CD14-positive monocyte (primary cell): ENCODE results near the gene ACOT9. TPM values are rescaled to one million over a fixed set of nuclear protein-coding genes. Genes with fewer than 3 reads are reported as not detected.

Source experiments
- DNase-seq, 3 donors: peaks; one replicate each; pipeline ENCODE4 v3.0.0-alpha.2; 2011 to 2022
- H2AFZ ChIP-seq: 2 replicates; pipeline ENCODE4 v1.6.0; 2012; ENCODE audit warnings: mild to moderate bottlenecking, low read depth, low read length, inconsistent platforms; ENCODE audit not compliant: insufficient read depth, poor library complexity, severe bottlenecking
- H3K27ac ChIP-seq, 2 donors: 1 replicate in 1 of 2; 2 replicates in 1 of 2; pipeline ENCODE4 v1.5.1; 2012 to 2013; ENCODE audit warnings: low read length in 2 of 2, control low read depth in 1 of 2, inconsistent platforms in 1 of 2, low read depth in 1 of 2, mild to moderate bottlenecking in 1 of 2
- H3K27me3 ChIP-seq, 2 donors: one replicate each; pipeline versions ENCODE4 v1.6.0 to v1.6.1; 2011 to 2013; ENCODE audit warnings: low read length in 2 of 2; ENCODE audit not compliant: control insufficient read depth in 2 of 2, insufficient read depth in 2 of 2
- H3K36me3 ChIP-seq, 2 donors: replicated peaks in 1 of 2; 1 replicate in 1 of 2; 2 replicates in 1 of 2; pipeline versions ENCODE4 v1.5.1 to v1.6.1; 2012 to 2013; ENCODE audit warnings: low read length in 2 of 2, control low read depth in 1 of 2, inconsistent platforms in 1 of 2, mild to moderate bottlenecking in 1 of 2; ENCODE audit not compliant: insufficient read depth in 2 of 2, control insufficient read depth in 1 of 2
- H3K4me1 ChIP-seq, 2 donors: 1 replicate in 1 of 2; 2 replicates in 1 of 2; pipeline versions ENCODE4 v1.5.1 to v1.6.1; 2012 to 2013; ENCODE audit warnings: low read length in 2 of 2, control low read depth in 1 of 2, inconsistent platforms in 1 of 2, mild to moderate bottlenecking in 1 of 2, moderate library complexity in 1 of 2; ENCODE audit not compliant: insufficient read depth in 2 of 2, control insufficient read depth in 1 of 2
- H3K4me2 ChIP-seq: replicated peaks from 2 replicates; pipeline ENCODE3; 2012; ENCODE audit warnings: low read length, moderate library complexity, mild to moderate bottlenecking; ENCODE audit not compliant: poor library complexity, severe bottlenecking; ENCODE audit errors: extremely low read depth
- H3K4me3 ChIP-seq, 3 experiments: fragments of 200-600 bp in 1 of 3; sonication (generic) in 1 of 3; replicated peaks in 1 of 3; 1 replicate in 2 of 3; 2 replicates in 1 of 3; pipeline ENCODE4 v1.5.1; 2011 to 2013; ENCODE audit warnings: low read length in 3 of 3, mild to moderate bottlenecking in 3 of 3, control low read depth in 2 of 3, low read depth in 2 of 3, inconsistent platforms in 1 of 3, moderate library complexity in 1 of 3
- H3K79me2 ChIP-seq: 2 replicates; pipeline ENCODE4 v1.6.0; 2012; ENCODE audit warnings: mild to moderate bottlenecking, control low read depth, inconsistent platforms, low read length, moderate library complexity; ENCODE audit not compliant: insufficient read depth
- H3K9ac ChIP-seq: 2 replicates; pipeline ENCODE4 v1.6.0; 2017; ENCODE audit warnings: low read length, mild to moderate bottlenecking; ENCODE audit not compliant: insufficient read depth, poor library complexity, severe bottlenecking
- H3K9me3 ChIP-seq, 2 donors: replicated peaks in 1 of 2; 1 replicate in 1 of 2; 2 replicates in 1 of 2; pipeline versions ENCODE4 v1.5.1 to v1.6.1; 2012 to 2013; ENCODE audit warnings: low read length in 2 of 2, control low read depth in 1 of 2; ENCODE audit not compliant: control insufficient read depth in 1 of 2, insufficient read depth in 1 of 2
- H4K20me1 ChIP-seq: 2 replicates; pipeline ENCODE4 v1.6.0; 2012; ENCODE audit warnings: mild to moderate bottlenecking, low read length, control low read depth, moderate library complexity; ENCODE audit not compliant: insufficient read depth
- H3K27ac Mint-ChIP-seq, 7 donors: one replicate each; pipeline ENCODE4 v1.8.0; 2020; ENCODE audit warnings: mild to moderate bottlenecking in 7 of 7, mixed read lengths in 7 of 7, moderate library complexity in 6 of 7, inconsistent platforms in 2 of 7
- H3K27me3 Mint-ChIP-seq, 3 donors: one replicate each; pipeline ENCODE4 v1.8.0; 2021 to 2022; ENCODE audit warnings: low read depth in 3 of 3, mild to moderate bottlenecking in 3 of 3, mixed read lengths in 3 of 3, moderate library complexity in 3 of 3, inconsistent platforms in 1 of 3
- H3K36me3 Mint-ChIP-seq, 2 donors: one replicate each; pipeline ENCODE4 v1.8.0; 2020; ENCODE audit warnings: mixed read lengths in 2 of 2, inconsistent platforms in 1 of 2, mild to moderate bottlenecking in 1 of 2
- H3K4me1 Mint-ChIP-seq: one replicate; pipeline ENCODE4 v1.8.0; 2020; ENCODE audit warnings: mild to moderate bottlenecking, mixed read lengths
- H3K4me3 Mint-ChIP-seq, 2 donors: one replicate each; pipeline ENCODE4 v1.8.0; 2020; ENCODE audit warnings: mild to moderate bottlenecking in 2 of 2, mixed read lengths in 2 of 2, moderate library complexity in 1 of 2
- H3K9me3 Mint-ChIP-seq, 7 donors: one replicate each; pipeline ENCODE4 v1.8.0; 2020 to 2022; ENCODE audit warnings: mixed read lengths in 7 of 7, mild to moderate bottlenecking in 6 of 7, moderate library complexity in 6 of 7, inconsistent platforms in 2 of 7
- CTCF ChIP-seq: fragments of 200-600 bp; IDR thresholded peaks from one replicate; pipeline ENCODE4 v1.8.0; 2022; ENCODE audit warnings: antibody characterized with exemption, mild to moderate bottlenecking
- WGBS: methylation state at CpG from one replicate; pipeline ENCODE4 v1.1.5; 2013; ENCODE audit warnings: missing lambda C conversion rate; ENCODE audit not compliant: insufficient coverage; 5-methylcytosine and 5-hydroxymethylcytosine counted together
- intact Hi-C, 2 donors: fragments of 100-400 bp; cut with micrococcal nuclease; formaldehyde crosslinking; loops; one replicate each; pipeline versions ENCODE4 v1.15.0 to v1.15.1; 2023
- polyA plus RNA-seq, 3 donors: library from polyadenylated mRNA; depleted of rRNA in 1 of 3; unstranded in 2 of 3; stranded (reverse) in 1 of 3; fragments of 300-500 nt in 2 of 3; fragments of >200 nt in 1 of 3; fragmentation: Illumina TruSeq in 2 of 3; gene quantifications; 1 replicate in 2 of 3; 2 replicates in 1 of 3; pipeline ENCODE4 v1.2.3, GENCODE V29; 2012 to 2021

Gene ACOT9
- polyA plus RNA-seq, 3 donors: 49.2 to 69.3 (median 51.8) TPM

GRCh38 chrX:23736030-23736429 is 7.0 kb downstream of the ACOT9 start:
- H3K4me3 ChIP-seq: no peak overlapping the region
- H3K27me3 ChIP-seq: no peaks in the 10 kb centered on the region
- DNase-seq: no peak
- peaks cover 12 to 20% of the 10 kb centered on the region in 2 donors for H3K36me3 Mint-ChIP-seq
- H3K27me3 Mint-ChIP-seq: peaks cover 0 to 3% (median 0%) of the 10 kb centered on the region in 3 donors
- intact Hi-C loops: no loop called here
- peaks cover 30% of the 10 kb centered on the region for H3K4me1 Mint-ChIP-seq
- H3K36me3 ChIP-seq: peaks cover 3 to 8% of the 10 kb centered on the region in 2 donors
- no peak for TF ChIP-seq CTCF
- no peaks in the 10 kb centered on the region for H4K20me1 ChIP-seq
- peaks cover 0 to 2% (median 0%) of the 10 kb centered on the region in 7 donors for H3K9me3 Mint-ChIP-seq
- WGBS: no CpG with 5 or more reads among the region's 3 CpGs
- no peak overlapping the region for H3K27ac ChIP-seq
- peak overlapping the region in 4 of 7 donors; percentile 13 to 81 (median 78) for H3K27ac Mint-ChIP-seq
- H3K4me1 ChIP-seq: peaks cover 15% of the 10 kb centered on the region in 2 donors
- no peak overlapping the region for H3K4me3 Mint-ChIP-seq
- no peak overlapping the region for H3K4me2 ChIP-seq
- no peak overlapping the region for H3K9ac ChIP-seq
- H3K9me3 ChIP-seq: no peaks in the 10 kb centered on the region
- H2AFZ ChIP-seq: no peak overlapping the region
- H3K79me2 ChIP-seq: peaks cover 64% of the 10 kb centered on the region

- peaks cover 32% of the 10 kb centered on the region for H3K79me2 ChIP-seq
- H3K4me1 ChIP-seq: peaks cover 10 to 15% of the 10 kb centered on the region in 2 donors
- H3K9ac ChIP-seq: peak overlapping the region; percentile 29
- H3K27me3 ChIP-seq: no peaks in the 10 kb centered on the region
- Mint-ChIP-seq H3K27me3 (peaks cover 0 to 6% (median 0%) of the 10 kb centered on the region in 3 donors), H3K36me3 (peaks cover 40 to 41% of the 10 kb centered on the region in 2 donors), H3K9me3 (peaks cover 0 to 2% (median 0%) of the 10 kb centered on the region in 7 donors), H3K27ac (peak overlapping the region; percentile 86 to 97 (median 92)), H3K4me3 (no peak overlapping the region), H3K4me1 (peaks cover 23% of the 10 kb centered on the region)
- peak; percentile 73 to 87 (median 80) for DNase-seq
- H3K27ac ChIP-seq: peak overlapping the region; percentile 68 to 81
- WGBS: no CpG with 5 or more reads among the region's 5 CpGs
- no peak for TF ChIP-seq CTCF
- peaks cover 24 to 38% of the 10 kb centered on the region in 2 donors for H3K36me3 ChIP-seq
- intact Hi-C loops: loop anchor here in 1 of 2 donors (2.0 kb wide), 1 partner anchor 50 kb away; the partner anchor contains the start of gene SAT1
- H2AFZ ChIP-seq: no peak overlapping the region
- no peak overlapping the region for H3K4me3 ChIP-seq
- H3K4me2 ChIP-seq: no peak overlapping the region
- no peaks in the 10 kb centered on the region for H4K20me1 ChIP-seq
- H3K9me3 ChIP-seq: no peaks in the 10 kb centered on the region
These were observed 10.4 kb downstream of the ACOT9 start for GRCh38 chrX:23732704-23733103.
